Liver (tissue), 9 donors: ENCODE data around the gene MINAR1. TPM values are rescaled to one million over a fixed set of nuclear protein-coding genes. Genes with fewer than 3 reads are reported as not detected.

Experiments used
- DNase-seq: peaks from one replicate; pipeline ENCODE4 v3.0.0-alpha.2; 2017; ENCODE audit warnings: low spot score
- H3K27ac ChIP-seq, 2 donors: one replicate each; pipeline ENCODE4 v1.7.0; 2013; ENCODE audit warnings: inconsistent platforms in 2 of 2, low read length in 2 of 2, control low read depth in 1 of 2, low read depth in 1 of 2, mild to moderate bottlenecking in 1 of 2
- H3K27me3 ChIP-seq, 4 donors: one replicate each; pipeline versions ENCODE4 v1.6.1 to v1.7.0; 2013; ENCODE audit warnings: low read length in 3 of 4, inconsistent platforms in 1 of 4, mild to moderate bottlenecking in 1 of 4, moderate library complexity in 1 of 4; ENCODE audit not compliant: control insufficient read depth in 4 of 4, insufficient read depth in 4 of 4
- H3K36me3 ChIP-seq, 4 donors: one replicate each; pipeline versions ENCODE4 v1.6.1 to v1.7.0; 2013; ENCODE audit warnings: low read length in 3 of 4, mild to moderate bottlenecking in 3 of 4, low read depth in 1 of 4, moderate library complexity in 1 of 4; ENCODE audit not compliant: control insufficient read depth in 4 of 4, insufficient read depth in 3 of 4
- H3K4me1 ChIP-seq, 4 donors: one replicate each; pipeline versions ENCODE4 v1.6.1 to v1.7.0; 2013; ENCODE audit warnings: low read length in 3 of 4, mild to moderate bottlenecking in 3 of 4, moderate library complexity in 1 of 4; ENCODE audit not compliant: control insufficient read depth in 4 of 4, insufficient read depth in 4 of 4
- H3K4me3 ChIP-seq, 3 donors: one replicate each; pipeline versions ENCODE4 v1.6.1 to v1.7.0; 2013; ENCODE audit warnings: low read length in 3 of 3, control low read depth in 1 of 3, low read depth in 1 of 3, mild to moderate bottlenecking in 1 of 3
- H3K9ac ChIP-seq, 2 donors: one replicate each; pipeline ENCODE4 v1.7.0; 2013; ENCODE audit warnings: low read length in 2 of 2, mild to moderate bottlenecking in 2 of 2, moderate library complexity in 2 of 2, control low read depth in 1 of 2, low read depth in 1 of 2
- H3K9me3 ChIP-seq, 4 donors: one replicate each; pipeline versions ENCODE4 v1.6.1 to v1.7.0; 2013; ENCODE audit warnings: low read length in 3 of 4; ENCODE audit not compliant: control insufficient read depth in 4 of 4
- EGR1 ChIP-seq, 2 donors: IDR thresholded peaks; 2 replicates each; pipeline ENCODE4 v1.6.1; 2016 to 2018; ENCODE audit warnings: antibody characterized with exemption in 2 of 2, low read depth in 2 of 2
- FOXA1 ChIP-seq: IDR thresholded peaks from 2 replicates; pipeline ENCODE4 v1.6.1; 2016; ENCODE audit warnings: antibody characterized with exemption
- FOXA2 ChIP-seq: IDR thresholded peaks from 2 replicates; pipeline ENCODE4 v1.6.1; 2016; ENCODE audit warnings: antibody characterized with exemption
- GABPA ChIP-seq, 2 donors: IDR thresholded peaks in 1 of 2; conservative IDR thresholded peaks in 1 of 2; 2 replicates each; pipeline ENCODE4 v1.6.1; 2016; ENCODE audit warnings: antibody characterized with exemption in 2 of 2, mild to moderate bottlenecking in 1 of 2, moderate library complexity in 1 of 2
- HNF4A ChIP-seq, 2 donors: conservative IDR thresholded peaks; 2 replicates each; pipeline ENCODE4 v1.6.1; 2016; ENCODE audit warnings: antibody characterized with exemption in 2 of 2, mild to moderate bottlenecking in 2 of 2
- HNF4G ChIP-seq: IDR thresholded peaks from 2 replicates; pipeline ENCODE4 v1.6.1; 2016; ENCODE audit warnings: antibody characterized with exemption
- JUND ChIP-seq, 2 donors: IDR thresholded peaks; 2 replicates each; pipeline ENCODE4 v1.6.1; 2016; ENCODE audit warnings: antibody characterized with exemption in 2 of 2
- MAX ChIP-seq: IDR thresholded peaks from 2 replicates; pipeline ENCODE4 v1.6.1; 2016; ENCODE audit warnings: antibody characterized with exemption
- NR2F2 ChIP-seq: IDR thresholded peaks from 2 replicates; pipeline ENCODE4 v1.6.1; 2016; ENCODE audit warnings: antibody characterized with exemption
- RAD21 ChIP-seq, 2 donors: IDR thresholded peaks; 2 replicates each; pipeline ENCODE4 v1.6.1; 2016; ENCODE audit warnings: antibody characterized with exemption in 2 of 2, mild to moderate bottlenecking in 2 of 2
- REST ChIP-seq: IDR thresholded peaks from 2 replicates; pipeline ENCODE4 v1.6.1; 2016; ENCODE audit warnings: antibody characterized with exemption, mild to moderate bottlenecking
- RXRA ChIP-seq, 2 donors: IDR thresholded peaks; 2 replicates each; pipeline ENCODE4 v1.6.1; 2017 to 2018; ENCODE audit warnings: antibody characterized with exemption in 2 of 2, mild to moderate bottlenecking in 1 of 2
- SP1 ChIP-seq: IDR thresholded peaks from 2 replicates; pipeline ENCODE4 v1.6.1; 2018; ENCODE audit warnings: antibody characterized with exemption, mild to moderate bottlenecking
- TAF1 ChIP-seq: conservative IDR thresholded peaks from 2 replicates; pipeline ENCODE4 v1.6.1; 2016; ENCODE audit warnings: antibody characterized with exemption, mild to moderate bottlenecking
- YY1 ChIP-seq: IDR thresholded peaks from 2 replicates; pipeline ENCODE4 v1.6.1; 2016; ENCODE audit warnings: antibody characterized with exemption, mild to moderate bottlenecking
- WGBS: extraction: QIAGEN DNeasy Blood & Tissue Kit; methylation state at CpG from one replicate; pipeline ENCODE4 v1.1.7; 2013; 5-methylcytosine and 5-hydroxymethylcytosine counted together
- polyA plus RNA-seq, 2 donors: library from polyadenylated mRNA; stranded (reverse) in 1 of 2; unstranded in 1 of 2; fragments of 200-250 nt in 1 of 2; fragments of >200 nt in 1 of 2; fragmentation: Nextera tagmentation in 1 of 2; extraction: Ambion mirVana in 1 of 2; gene quantifications; one replicate each; pipeline versions ENCODE4 v1.2.1 to v1.2.3, GENCODE V29; 2013 to 2015
- total RNA-seq, 2 donors: library from RNA; depleted of rRNA; stranded (reverse); fragments of >200 nt; gene quantifications; one replicate each; pipeline ENCODE4 v1.2.3, GENCODE V29; 2014
- TF ChIP-seq, protein P1 (sequence below): IDR thresholded peaks from 2 replicates; pipeline ENCODE4 v1.6.1; 2016; ENCODE audit warnings: antibody characterized with exemption
- TF ChIP-seq, protein P2 (sequence below): IDR thresholded peaks from 2 replicates; pipeline ENCODE4 v1.6.1; 2016; ENCODE audit warnings: antibody characterized with exemption
- TF ChIP-seq, protein P3 (sequence below): fragments of 150-350 bp; IDR thresholded peaks from 2 replicates; pipeline ENCODE4 v1.5.1; 2017; ENCODE audit warnings: improper control_type of control experiment, low read depth, low read length; ENCODE audit not compliant: missing input control
- donor health status: healthy.
- donor health status: healthy.
- donor health status: healthy.
- donor health status: healthy.
- donor health status: healthy.

The MINAR1 gene
- total and polyA plus RNA-seq, 4 donors, result 0.01 to 0.14 (median 0.07) TPM

DNA sequence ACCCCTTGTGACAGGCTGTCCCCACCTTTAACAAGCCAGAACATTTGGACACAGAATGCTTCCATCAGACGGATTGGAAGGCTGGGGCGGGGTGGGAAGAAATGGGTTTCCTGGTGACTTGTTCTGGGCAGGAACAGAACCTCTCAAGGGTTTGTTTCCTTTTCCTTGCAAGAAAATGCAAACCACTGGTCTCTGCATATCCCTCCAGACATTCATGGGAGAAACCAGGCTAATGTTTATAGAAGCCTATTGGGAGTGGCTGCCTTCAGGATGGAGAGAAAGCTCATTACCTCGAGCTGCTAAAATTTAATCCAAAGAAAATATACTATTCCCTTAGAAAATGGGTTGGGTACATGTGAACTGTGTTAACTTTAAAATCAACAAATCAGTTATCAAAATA, 21.9 kb downstream of the MINAR1 start:
- no peak overlapping the region for H3K9ac ChIP-seq
- DNase-seq, result no peak
- H3K9me3 ChIP-seq, result no peaks in the 10 kb centered on the region
- peaks cover 0 to 11% (median 4%) of the 10 kb centered on the region in 4 donors for H3K27me3 ChIP-seq
- no peaks in the 10 kb centered on the region for H3K36me3 ChIP-seq
- no peak overlapping the region for H3K4me3 ChIP-seq
- 74% methylated on average over 3 of the region's 3 CpGs for WGBS
- no peak for TF ChIP-seq GABPA (IDR thresholded peaks at IDR 0.05 in 1 of 2, conservative IDR thresholded peaks at IDR 0.05 in 1 of 2)
- TF ChIP-seq TAF1, result no peak
- TF ChIP-seq MAX, result no peak
- no peak for TF ChIP-seq FOXA1
- TF ChIP-seq FOXA2, result no peak
- TF ChIP-seq REST, result no peak
- no peak for TF ChIP-seq EGR1 (IDR thresholded peaks at IDR 0.05; ENCODE audit: low read depth in 2 of 2)
- no peak for TF ChIP-seq SP1
- TF ChIP-seq HNF4A (conservative IDR thresholded peaks at IDR 0.05), result no peak
- TF ChIP-seq, protein P1, sequence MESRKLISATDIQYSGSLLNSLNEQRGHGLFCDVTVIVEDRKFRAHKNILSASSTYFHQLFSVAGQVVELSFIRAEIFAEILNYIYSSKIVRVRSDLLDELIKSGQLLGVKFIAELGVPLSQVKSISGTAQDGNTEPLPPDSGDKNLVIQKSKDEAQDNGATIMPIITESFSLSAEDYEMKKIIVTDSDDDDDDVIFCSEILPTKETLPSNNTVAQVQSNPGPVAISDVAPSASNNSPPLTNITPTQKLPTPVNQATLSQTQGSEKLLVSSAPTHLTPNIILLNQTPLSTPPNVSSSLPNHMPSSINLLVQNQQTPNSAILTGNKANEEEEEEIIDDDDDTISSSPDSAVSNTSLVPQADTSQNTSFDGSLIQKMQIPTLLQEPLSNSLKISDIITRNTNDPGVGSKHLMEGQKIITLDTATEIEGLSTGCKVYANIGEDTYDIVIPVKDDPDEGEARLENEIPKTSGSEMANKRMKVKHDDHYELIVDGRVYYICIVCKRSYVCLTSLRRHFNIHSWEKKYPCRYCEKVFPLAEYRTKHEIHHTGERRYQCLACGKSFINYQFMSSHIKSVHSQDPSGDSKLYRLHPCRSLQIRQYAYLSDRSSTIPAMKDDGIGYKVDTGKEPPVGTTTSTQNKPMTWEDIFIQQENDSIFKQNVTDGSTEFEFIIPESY, result no peak
- TF ChIP-seq RXRA (IDR thresholded peaks at IDR 0.05), result no peak
- no peak for TF ChIP-seq JUND (IDR thresholded peaks at IDR 0.05)
- no peak for TF ChIP-seq YY1
- TF ChIP-seq, protein P2, sequence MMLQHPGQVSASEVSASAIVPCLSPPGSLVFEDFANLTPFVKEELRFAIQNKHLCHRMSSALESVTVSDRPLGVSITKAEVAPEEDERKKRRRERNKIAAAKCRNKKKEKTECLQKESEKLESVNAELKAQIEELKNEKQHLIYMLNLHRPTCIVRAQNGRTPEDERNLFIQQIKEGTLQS, result no peak
- TF ChIP-seq, protein P3, sequence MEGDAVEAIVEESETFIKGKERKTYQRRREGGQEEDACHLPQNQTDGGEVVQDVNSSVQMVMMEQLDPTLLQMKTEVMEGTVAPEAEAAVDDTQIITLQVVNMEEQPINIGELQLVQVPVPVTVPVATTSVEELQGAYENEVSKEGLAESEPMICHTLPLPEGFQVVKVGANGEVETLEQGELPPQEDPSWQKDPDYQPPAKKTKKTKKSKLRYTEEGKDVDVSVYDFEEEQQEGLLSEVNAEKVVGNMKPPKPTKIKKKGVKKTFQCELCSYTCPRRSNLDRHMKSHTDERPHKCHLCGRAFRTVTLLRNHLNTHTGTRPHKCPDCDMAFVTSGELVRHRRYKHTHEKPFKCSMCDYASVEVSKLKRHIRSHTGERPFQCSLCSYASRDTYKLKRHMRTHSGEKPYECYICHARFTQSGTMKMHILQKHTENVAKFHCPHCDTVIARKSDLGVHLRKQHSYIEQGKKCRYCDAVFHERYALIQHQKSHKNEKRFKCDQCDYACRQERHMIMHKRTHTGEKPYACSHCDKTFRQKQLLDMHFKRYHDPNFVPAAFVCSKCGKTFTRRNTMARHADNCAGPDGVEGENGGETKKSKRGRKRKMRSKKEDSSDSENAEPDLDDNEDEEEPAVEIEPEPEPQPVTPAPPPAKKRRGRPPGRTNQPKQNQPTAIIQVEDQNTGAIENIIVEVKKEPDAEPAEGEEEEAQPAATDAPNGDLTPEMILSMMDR, result no peak
- TF ChIP-seq RAD21 (IDR thresholded peaks at IDR 0.05), result no peak
- no peak for TF ChIP-seq HNF4G
- TF ChIP-seq NR2F2, result no peak
- H3K27ac ChIP-seq, result no peak overlapping the region
- H3K4me1 ChIP-seq, result no peaks in the 10 kb centered on the region
